D721Med (cell line): ENCODE data around the gene TMEM151A.
A peak's percentile ranks its signal among the peaks of the same experiment; 100 is the strongest.

Source experiments
- DNase-seq: peaks from one replicate; pipeline ENCODE4 v3.0.0; 2011; ENCODE audit warnings: low spot score; ENCODE audit not compliant: insufficient read length
- FAIRE-seq: peaks from 2 replicates; lab custom pipeline; 2011; peaks lifted over from hg19 to GRCh38; lab: Jason Lieb, UNC
- TF ChIP-seq, protein P1 (sequence below): IDR thresholded peaks from 2 replicates; pipeline ENCODE4 v1.5.1; 2012; ENCODE audit warnings: mild to moderate bottlenecking, control low read depth; ENCODE audit not compliant: insufficient read depth; ENCODE audit errors: missing control alignments

TMEM151A gene

DNA sequence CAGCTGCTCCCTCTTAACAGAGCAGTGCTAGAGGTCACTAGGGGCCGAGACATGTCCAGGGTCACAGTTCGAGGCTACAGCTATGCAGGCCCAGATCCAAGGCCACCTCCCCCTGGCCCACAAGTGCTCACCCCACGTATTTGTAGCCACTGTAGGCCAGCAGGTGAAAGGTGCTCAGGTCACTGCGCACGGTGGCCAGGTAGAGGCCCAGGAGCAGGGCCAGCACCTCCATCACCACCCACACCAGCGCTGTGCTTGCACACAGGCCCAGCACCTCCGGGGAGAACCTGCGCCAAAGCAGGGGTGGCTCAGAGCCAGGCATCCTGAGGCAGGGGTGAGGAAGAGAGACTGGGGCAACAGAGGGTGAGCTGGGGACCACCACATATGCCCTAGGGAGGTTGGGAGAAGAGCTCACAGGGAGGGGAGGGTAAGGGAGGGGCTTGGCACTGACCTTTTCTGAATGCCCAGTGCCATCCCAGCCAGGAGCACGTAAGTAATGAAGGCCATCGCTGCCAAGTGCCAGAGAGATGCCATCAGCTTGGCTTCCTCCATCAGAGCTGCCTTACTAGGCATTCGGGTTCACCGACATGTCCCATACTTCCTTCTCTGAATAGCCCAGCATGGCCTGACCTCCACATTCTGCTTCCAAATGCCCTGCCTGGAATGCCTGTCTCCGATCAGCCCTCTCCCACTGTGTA is 6.3 kb upstream of the TMEM151A start:
- no peak for FAIRE-seq
- TF ChIP-seq, protein P1, sequence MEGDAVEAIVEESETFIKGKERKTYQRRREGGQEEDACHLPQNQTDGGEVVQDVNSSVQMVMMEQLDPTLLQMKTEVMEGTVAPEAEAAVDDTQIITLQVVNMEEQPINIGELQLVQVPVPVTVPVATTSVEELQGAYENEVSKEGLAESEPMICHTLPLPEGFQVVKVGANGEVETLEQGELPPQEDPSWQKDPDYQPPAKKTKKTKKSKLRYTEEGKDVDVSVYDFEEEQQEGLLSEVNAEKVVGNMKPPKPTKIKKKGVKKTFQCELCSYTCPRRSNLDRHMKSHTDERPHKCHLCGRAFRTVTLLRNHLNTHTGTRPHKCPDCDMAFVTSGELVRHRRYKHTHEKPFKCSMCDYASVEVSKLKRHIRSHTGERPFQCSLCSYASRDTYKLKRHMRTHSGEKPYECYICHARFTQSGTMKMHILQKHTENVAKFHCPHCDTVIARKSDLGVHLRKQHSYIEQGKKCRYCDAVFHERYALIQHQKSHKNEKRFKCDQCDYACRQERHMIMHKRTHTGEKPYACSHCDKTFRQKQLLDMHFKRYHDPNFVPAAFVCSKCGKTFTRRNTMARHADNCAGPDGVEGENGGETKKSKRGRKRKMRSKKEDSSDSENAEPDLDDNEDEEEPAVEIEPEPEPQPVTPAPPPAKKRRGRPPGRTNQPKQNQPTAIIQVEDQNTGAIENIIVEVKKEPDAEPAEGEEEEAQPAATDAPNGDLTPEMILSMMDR: no peak
- no peak for DNase-seq

DNA sequence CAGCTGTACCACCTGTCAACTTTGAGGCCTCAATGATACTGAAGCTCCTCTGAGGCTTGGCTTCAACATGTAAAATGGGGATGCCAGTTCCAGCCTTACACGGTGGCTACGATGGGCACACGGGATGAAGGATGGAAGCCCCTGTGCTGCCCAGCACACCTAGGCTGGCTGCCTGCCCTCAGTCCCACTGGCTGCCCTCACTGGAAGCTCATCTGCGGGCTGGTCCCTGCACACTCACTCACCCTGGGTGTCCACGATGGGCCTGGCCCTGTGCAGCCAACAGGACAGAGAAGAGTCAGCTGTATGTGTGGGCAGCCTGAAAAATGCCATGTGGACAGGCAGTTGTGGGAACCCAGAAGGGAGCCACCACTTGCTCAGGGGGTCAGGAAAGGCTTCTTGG is 5.0 kb upstream of the TMEM151A start:
- DNase-seq (no peak), FAIRE-seq (no peak)
- TF ChIP-seq, protein P1: no peak

DNA sequence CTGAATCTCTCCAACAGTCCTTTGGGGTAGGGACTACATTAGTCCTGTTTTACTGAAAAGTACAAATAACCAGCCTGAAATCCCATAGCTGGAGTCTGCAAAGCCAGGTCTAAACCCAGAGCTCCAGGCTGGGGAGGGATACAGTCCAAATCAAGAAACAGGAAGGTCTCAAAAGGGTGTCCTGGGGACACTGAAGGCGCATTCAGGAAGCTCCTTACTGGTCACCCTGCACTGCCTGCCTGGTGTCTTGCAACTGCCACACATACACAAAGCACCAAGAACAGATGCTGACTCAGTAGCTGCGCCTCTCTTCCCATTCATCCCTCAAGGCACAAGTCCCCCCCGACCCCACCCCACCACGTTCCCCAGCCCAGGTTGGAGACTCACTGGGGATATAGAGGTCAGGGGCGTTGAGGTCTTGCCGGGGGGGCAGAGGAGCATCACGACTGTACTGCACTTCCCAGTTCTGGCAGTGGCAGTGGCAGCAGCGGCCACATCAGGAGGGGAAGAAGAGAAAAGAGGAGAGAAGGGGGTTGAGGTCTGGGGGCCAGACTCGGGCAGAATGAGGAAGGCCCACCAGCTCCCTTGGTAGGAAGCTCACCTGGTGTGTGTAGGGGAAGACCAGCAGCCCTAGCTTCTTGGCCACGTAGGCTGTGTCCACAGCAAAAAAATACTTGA is 4.3 kb upstream of the TMEM151A start:
- DNase-seq (no peak), FAIRE-seq (no peak)
- TF ChIP-seq, protein P1: no peak

DNA sequence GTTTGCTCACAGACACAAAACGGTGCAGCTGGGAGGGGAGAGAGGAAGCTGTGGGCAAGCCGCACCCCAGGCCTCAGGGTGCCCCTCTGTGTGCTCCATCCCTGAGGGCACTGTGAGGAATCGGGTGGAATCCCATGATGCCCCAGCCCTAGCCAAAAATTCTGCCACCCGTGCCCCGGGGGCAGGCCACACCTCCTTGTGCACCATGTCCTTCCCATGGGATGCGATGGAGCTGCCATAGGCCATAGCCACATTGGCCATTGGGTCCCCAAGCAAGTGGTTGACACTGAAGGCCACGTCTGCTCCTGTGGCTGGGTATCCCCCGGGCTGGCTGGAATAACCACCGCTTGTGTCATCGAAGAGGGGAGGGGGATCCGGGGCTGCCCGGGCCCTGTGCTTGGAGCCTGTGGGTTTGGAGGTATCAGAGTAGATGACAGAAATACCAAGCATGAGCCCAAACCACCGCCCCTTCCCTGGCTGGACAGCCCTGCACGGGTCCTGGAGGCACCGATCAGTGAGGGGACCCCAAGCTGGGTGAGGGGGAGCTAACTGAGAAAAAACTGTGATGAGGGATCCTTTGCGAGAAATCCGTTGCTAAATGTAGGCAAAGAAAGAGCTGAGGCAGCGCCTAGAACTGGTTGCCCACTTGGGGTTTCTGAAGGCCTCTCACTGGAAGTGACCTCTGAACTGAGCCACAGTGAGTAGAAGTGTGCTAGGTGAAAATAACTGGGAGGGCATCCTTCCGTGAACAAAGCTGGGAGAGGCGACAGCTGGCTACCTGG is 3.6 kb upstream of the TMEM151A start:
- DNase-seq: no peak
- TF ChIP-seq, protein P1: no peak
- FAIRE-seq: no peak

DNA sequence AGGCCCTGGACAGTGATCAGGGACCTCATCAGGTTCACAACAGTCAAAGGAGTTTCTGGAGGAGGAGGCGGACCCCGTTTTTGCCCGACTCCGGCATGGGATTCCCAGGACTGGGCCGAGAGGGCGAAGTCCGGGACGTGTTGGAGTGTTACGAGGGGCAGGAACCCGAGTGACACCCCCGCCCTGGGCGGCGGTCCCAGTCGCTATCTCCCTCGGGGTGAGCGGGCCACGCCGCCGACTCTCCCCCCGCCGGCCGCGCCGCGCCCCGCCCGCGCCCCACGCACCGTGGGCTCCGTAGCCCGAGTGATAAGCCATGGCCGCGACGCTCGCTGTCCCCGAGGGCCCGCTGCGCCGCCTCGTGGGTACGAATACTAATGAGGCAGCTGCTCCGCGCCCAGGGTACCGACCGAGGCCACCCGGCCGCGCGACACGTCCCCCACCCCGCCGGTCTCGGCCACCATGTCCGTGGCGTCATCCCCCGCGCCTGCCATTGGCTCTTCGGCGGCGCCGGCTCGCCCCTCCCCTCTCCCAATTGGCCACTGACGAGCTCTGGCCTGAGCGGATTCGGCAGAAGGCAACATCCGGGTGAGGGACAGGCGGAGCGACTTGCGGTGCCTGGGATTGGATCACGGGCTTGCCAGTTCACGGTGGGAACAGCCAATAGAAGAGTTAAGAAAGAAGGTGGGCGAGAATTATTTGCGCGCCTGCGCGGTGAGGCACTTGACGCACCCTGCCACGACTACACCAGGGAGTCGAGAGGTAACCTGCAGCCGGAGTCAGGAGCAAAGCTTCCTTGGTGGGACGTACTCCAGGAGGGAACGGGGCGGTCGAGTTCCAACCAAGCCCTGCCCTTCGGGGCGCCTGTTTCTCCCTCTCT is 2.8 kb upstream of the TMEM151A start, which contains the start of gene YIF1A:
TSS of gene YIF1A (minus strand) at position 473 of the 877 bp plus-strand sequence. CDS start at position 315, 158 bp downstream.
- TF ChIP-seq, protein P1: peak; percentile 11
- no peak for FAIRE-seq
- peak; percentile 99 for DNase-seq

DNA sequence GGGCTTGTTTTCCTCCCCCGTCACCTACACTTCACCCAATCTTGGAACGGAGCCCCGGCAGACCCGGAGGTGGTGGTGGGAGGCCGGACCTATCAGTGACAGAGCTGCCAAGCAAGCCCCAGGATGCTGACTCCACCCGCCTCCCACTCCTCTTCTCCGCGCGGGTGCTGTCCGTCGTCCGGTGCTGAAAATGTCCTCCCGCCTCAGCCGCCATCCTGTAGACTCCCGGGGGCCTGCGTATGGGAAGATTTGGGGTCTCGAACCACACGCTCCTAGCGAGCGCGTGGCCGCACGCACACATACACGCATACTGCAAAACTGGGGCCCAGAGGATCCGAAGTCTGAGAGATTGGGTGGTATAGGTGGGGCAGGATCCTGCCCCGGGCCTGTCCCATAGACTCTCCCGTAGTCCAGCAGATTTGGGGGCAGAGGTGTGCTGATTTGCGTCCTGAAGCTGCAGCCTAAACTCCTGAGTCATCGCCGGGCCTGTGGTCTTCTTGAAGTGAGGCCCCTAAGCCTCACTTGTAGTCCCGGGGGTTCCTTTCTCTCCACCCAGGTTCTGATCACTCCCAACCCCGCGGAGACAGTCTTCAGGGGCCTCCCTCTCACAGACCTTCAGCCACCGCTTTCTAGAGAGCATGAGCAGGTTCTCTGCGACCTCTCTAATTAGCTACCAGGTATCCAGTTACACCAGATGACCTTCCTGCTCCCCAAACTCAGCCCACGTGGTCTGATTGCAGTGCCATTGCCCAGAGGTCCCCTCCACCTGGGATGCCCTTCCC is 2.0 kb upstream of the TMEM151A start:
- DNase-seq (no peak), FAIRE-seq (no peak)
- TF ChIP-seq, protein P1: no peak
